ENCODE measurements around the gene ARL15. TPM values are rescaled to one million over a fixed set of nuclear protein-coding genes. Genes with fewer than 3 reads are reported as not detected.

ARL15 gene
- total and polyA plus RNA-seq, 2 of the 8 experiments (the other 6 are each of a cell fraction or from before 2014, with no cell fraction given): 9.9 to 21.2 TPM

DNA sequence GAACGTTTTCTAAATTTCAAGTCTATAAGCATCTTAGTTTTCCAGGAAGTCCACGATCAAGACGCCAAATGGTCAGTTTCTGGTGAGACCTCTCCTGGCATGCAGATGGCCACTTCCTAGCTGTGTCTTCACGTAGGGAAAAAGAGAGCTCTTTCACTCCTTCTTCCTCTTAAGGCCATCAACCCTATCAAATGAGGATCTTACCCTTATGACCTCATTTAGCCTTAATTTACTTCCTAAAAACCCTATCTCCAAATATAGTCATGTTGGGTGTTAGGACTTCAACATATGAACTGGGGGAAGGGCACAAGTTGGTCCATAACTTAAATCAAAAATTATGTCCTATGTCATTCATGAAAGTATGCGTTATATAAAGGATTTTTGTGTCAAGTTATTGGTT, 229.5 kb downstream of the ARL15 start:
- no peak for FAIRE-seq

More for the DNA sequence above, 229.5 kb downstream of the ARL15 start:
- H3K79me1 ChIP-seq (ENCODE audit: low read depth, low read length): no peaks in the 10 kb centered on the region
- no peaks in the 10 kb centered on the region for H3K36me3 ChIP-seq (ENCODE audit: control insufficient read depth in 2 of 4, insufficient read depth in 4 of 4, low read length in 3 of 4)
- H3K4ac ChIP-seq (replicated peaks; ENCODE audit: insufficient read length, low read depth, low read length): no peak overlapping the region
- TF ChIP-seq MAFK (IDR thresholded peaks at IDR 0.05; ENCODE audit: low read depth, low read length): no peak
- no peak for TF ChIP-seq SP2 (IDR thresholded peaks at IDR 0.05; ENCODE audit: low read length)
- H3K27me3 ChIP-seq (replicated peaks in 1 of 4; ENCODE audit: control insufficient read depth in 3 of 4, extremely low read depth in 1 of 4, insufficient read depth in 3 of 4, low read length in 3 of 4): no peaks in the 10 kb centered on the region
- H2AK5ac ChIP-seq (ENCODE audit: low read depth, low read length): no peak overlapping the region
- H3K23ac ChIP-seq (ENCODE audit: insufficient read length): no peak overlapping the region
- no peak overlapping the region for H3K14ac ChIP-seq (ENCODE audit: insufficient read length)
- no peak overlapping the region for H4K8ac ChIP-seq (ENCODE audit: extremely low read depth, insufficient read depth, low read length)
- no peak overlapping the region for H3K9ac ChIP-seq (replicated peaks in 1 of 4; ENCODE audit: extremely low read depth in 1 of 4, low read depth in 3 of 4, low read length in 3 of 4)
- DNase-seq (ENCODE audit: low read depth in 1 of 2, low spot score in 2 of 2): no peak
- H3K56ac ChIP-seq (replicated peaks; ENCODE audit: insufficient read length, low read depth, low read length): no peak overlapping the region
- H2BK15ac ChIP-seq (ENCODE audit: low read length): no peak overlapping the region
- no peak overlapping the region for H3K18ac ChIP-seq (ENCODE audit: extremely low read depth, low read length)
- H3K79me2 ChIP-seq (ENCODE audit: control insufficient read depth in 1 of 2, insufficient read depth in 2 of 2, low read length in 2 of 2): no peaks in the 10 kb centered on the region
- H4K91ac ChIP-seq (replicated peaks; ENCODE audit: insufficient read length, low read length): no peak overlapping the region
- H2BK12ac ChIP-seq (ENCODE audit: low read depth, low read length): no peak overlapping the region
- no peak overlapping the region for H2AFZ ChIP-seq (ENCODE audit: low read length)
- H4K5ac ChIP-seq (ENCODE audit: insufficient read length, low read depth, low read length): no peak overlapping the region
- no peaks in the 10 kb centered on the region for H4K20me1 ChIP-seq (replicated peaks in 1 of 2; ENCODE audit: control insufficient read depth in 1 of 2, insufficient read depth in 2 of 2, low read length in 2 of 2)
- no peak overlapping the region for H3K4me2 ChIP-seq (ENCODE audit: insufficient read depth in 1 of 2, low read depth in 2 of 2, low read length in 2 of 2)
- no peaks in the 10 kb centered on the region for H3K23me2 ChIP-seq (ENCODE audit: low read depth, low read length)
- CTCF ChIA-PET (ENCODE audit: partially characterized antibody): interaction anchor here (1.1 kb wide), 1 partner anchor 191 kb away, joined by 3 read pairs; no protein-coding TSS in a partner anchor
- H3K9me3 ChIP-seq (ENCODE audit: insufficient read depth in 2 of 2, low read depth in 1 of 2, low read length in 1 of 2): no peaks in the 10 kb centered on the region
- no peak overlapping the region for H2BK120ac ChIP-seq (replicated peaks; ENCODE audit: low read depth, low read length)
- WGBS, 2 experiments (ENCODE audit: extremely low coverage in 1 of 2, insufficient coverage in 1 of 2, insufficient read length in 1 of 2, insufficient replicate concordance in 2 of 2, low coverage in 1 of 2, low lambda C conversion rate in 2 of 2, missing lambda C conversion rate in 1 of 2): 94% methylated on average over 5 of the region's 5 CpGs; no CpG with 5 or more reads in 1 of the 2 experiments
- H2BK5ac ChIP-seq (ENCODE audit: low read depth, low read length): no peak overlapping the region
- H3K27ac ChIP-seq (ENCODE audit: low read depth, low read length): no peak overlapping the region
- H3K4me1 ChIP-seq (replicated peaks in 1 of 4; ENCODE audit: control insufficient read depth in 3 of 4, insufficient read depth in 4 of 4, low read length in 3 of 4): no peaks in the 10 kb centered on the region
- no peak overlapping the region for H3K4me3 ChIP-seq (ENCODE audit: extremely low read depth in 1 of 4, insufficient read depth in 2 of 4, low read depth in 3 of 4, low read length in 4 of 4)
- POLR2A ChIA-PET (ENCODE audit: partially characterized antibody): no interaction called here
- no peak overlapping the region for H2BK20ac ChIP-seq (ENCODE audit: low read length)

All from H1 (cell line).